ENCODE measurements around the gene CENPX. TPM values are rescaled to one million over a fixed set of nuclear protein-coding genes. Genes with fewer than 3 reads are reported as not detected.
A peak's percentile ranks its signal among the peaks of the same experiment; 100 is the strongest.

The CENPX gene
- total and polyA plus RNA-seq, 2 of the 13 experiments (the other 11 are each of a cell fraction or from before 2014, with no cell fraction given): 92.7 to 170 TPM

- CTCF ChIA-PET (ENCODE audit: low intra/inter-chr PET ratio, low total read pairs): interaction anchor here (6.8 kb wide), 1 partner anchor 58 kb away, joined by 181 read pairs; the partner anchor contains the start of gene NOTUM
- TF ChIP-seq CTCF (CRISPR knock-in tag; IDR thresholded peaks at IDR 0.05): peak; percentile 57
- 0 out of 2 replicates have a peak, but pooled peaks have one; percentile 55 for TF ChIP-seq STAT5B (CRISPR knock-in tag; IDR thresholded peaks at IDR 0.05)
- TF ChIP-seq PHF21A (CRISPR knock-in tag; IDR thresholded peaks at IDR 0.05): no peak
- TF ChIP-seq, protein P1, sequence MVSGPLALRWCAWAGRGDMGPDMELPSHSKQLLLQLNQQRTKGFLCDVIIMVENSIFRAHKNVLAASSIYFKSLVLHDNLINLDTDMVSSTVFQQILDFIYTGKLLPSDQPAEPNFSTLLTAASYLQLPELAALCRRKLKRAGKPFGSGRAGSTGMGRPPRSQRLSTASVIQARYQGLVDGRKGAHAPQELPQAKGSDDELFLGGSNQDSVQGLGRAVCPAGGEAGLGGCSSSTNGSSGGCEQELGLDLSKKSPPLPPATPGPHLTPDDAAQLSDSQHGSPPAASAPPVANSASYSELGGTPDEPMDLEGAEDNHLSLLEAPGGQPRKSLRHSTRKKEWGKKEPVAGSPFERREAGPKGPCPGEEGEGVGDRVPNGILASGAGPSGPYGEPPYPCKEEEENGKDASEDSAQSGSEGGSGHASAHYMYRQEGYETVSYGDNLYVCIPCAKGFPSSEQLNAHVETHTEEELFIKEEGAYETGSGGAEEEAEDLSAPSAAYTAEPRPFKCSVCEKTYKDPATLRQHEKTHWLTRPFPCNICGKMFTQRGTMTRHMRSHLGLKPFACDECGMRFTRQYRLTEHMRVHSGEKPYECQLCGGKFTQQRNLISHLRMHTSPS (CRISPR knock-in tag; IDR thresholded peaks at IDR 0.05; ENCODE audit: low read depth): peak; percentile 43; the same call in 1 of the 2 replicates
- no peak for TF ChIP-seq KMT2B (CRISPR knock-in tag; IDR thresholded peaks at IDR 0.05)
- TF ChIP-seq, protein P2, sequence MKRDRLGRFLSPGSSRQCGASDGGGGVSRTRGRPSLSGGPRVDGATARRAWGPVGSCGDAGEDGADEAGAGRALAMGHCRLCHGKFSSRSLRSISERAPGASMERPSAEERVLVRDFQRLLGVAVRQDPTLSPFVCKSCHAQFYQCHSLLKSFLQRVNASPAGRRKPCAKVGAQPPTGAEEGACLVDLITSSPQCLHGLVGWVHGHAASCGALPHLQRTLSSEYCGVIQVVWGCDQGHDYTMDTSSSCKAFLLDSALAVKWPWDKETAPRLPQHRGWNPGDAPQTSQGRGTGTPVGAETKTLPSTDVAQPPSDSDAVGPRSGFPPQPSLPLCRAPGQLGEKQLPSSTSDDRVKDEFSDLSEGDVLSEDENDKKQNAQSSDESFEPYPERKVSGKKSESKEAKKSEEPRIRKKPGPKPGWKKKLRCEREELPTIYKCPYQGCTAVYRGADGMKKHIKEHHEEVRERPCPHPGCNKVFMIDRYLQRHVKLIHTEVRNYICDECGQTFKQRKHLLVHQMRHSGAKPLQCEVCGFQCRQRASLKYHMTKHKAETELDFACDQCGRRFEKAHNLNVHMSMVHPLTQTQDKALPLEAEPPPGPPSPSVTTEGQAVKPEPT (CRISPR knock-in tag; IDR thresholded peaks at IDR 0.05; ENCODE audit: low read depth): no peak
- 0 out of 2 replicates have a peak, but pooled peaks have one; percentile 28 for TF ChIP-seq SMAD3 (CRISPR knock-in tag; IDR thresholded peaks at IDR 0.05)
- TF ChIP-seq ZNF441 (CRISPR knock-in tag; IDR thresholded peaks at IDR 0.05; ENCODE audit: borderline replicate concordance): no peak
- no peak for TF ChIP-seq ZNF615 (CRISPR knock-in tag; IDR thresholded peaks at IDR 0.05; ENCODE audit: borderline replicate concordance)
- no peak for TF ChIP-seq NR2C2 (CRISPR knock-in tag; IDR thresholded peaks at IDR 0.05; ENCODE audit: borderline replicate concordance)
- no peak for TF ChIP-seq MIXL1 (CRISPR knock-in tag; IDR thresholded peaks at IDR 0.05)
- TF ChIP-seq, protein P3, sequence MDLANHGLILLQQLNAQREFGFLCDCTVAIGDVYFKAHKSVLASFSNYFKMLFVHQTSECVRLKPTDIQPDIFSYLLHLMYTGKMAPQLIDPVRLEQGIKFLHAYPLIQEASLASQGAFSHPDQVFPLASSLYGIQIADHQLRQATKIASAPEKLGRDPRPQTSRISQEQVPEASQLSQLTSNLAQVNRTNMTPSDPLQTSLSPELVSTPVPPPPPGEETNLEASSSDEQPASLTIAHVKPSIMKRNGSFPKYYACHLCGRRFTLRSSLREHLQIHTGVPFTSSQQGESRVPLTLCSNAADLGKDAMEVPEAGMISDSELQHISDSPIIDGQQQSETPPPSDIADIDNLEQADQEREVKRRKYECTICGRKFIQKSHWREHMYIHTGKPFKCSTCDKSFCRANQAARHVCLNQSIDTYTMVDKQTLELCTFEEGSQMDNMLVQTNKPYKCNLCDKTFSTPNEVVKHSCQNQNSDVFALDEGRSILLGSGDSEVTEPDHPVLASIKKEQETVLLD (CRISPR knock-in tag; IDR thresholded peaks at IDR 0.05; ENCODE audit: low read depth): 0 out of 2 replicates have a peak, but pooled peaks have one; percentile 26
- TF ChIP-seq AGO1 (IDR thresholded peaks at IDR 0.05; ENCODE audit: low read depth, low read length, poor library complexity, severe bottlenecking): peak; percentile 37
- no peak for TF ChIP-seq HOXA7 (CRISPR knock-in tag; IDR thresholded peaks at IDR 0.05)
- peak; percentile 14; the same call in 1 of the 2 replicates for TF ChIP-seq GABPB1 (CRISPR knock-in tag; IDR thresholded peaks at IDR 0.05)
These were observed 4.3 kb downstream of the CENPX start for GRCh38 chr17:82018152-82018988.

More at GRCh38 chr17:82018152-82018988, 4.3 kb downstream of the CENPX start:
- H3K9ac ChIP-seq (ENCODE audit: insufficient read depth, low read depth, low read length): no peak overlapping the region
- H4K20me1 ChIP-seq (ENCODE audit: insufficient read depth, low read length): no peaks in the 10 kb centered on the region; the same call in 1 of the 2 replicates
- no peaks in the 10 kb centered on the region; a peak in 1 of 5 replicates for H3K27me3 ChIP-seq (ENCODE audit: control insufficient read depth in 1 of 2, insufficient read depth in 2 of 2, low read length in 2 of 2)
- DNase-seq (ENCODE audit: low spot score) (no peak), ATAC-seq (no peak), FAIRE-seq (peak; percentile 46)
- 95% methylated on average over 18 of the region's 19 CpGs for WGBS (ENCODE audit: low lambda C conversion rate)
- intact Hi-C loops (cut with micrococcal nuclease; ENCODE audit: unreplicated experiment) (no loop called here), in situ Hi-C loops (cut with HindIII; ENCODE audit: extremely low pct_ligation_motif_present, low pct_unique_long_range_greater_than_20kb) (no loop called here)
- no peak overlapping the region for H2AFZ ChIP-seq (ENCODE audit: low read length)
- H3K79me2 ChIP-seq (ENCODE audit: insufficient read depth, low read length): peaks cover 28% of the 10 kb centered on the region
- H3K4me1 ChIP-seq (ENCODE audit: insufficient read depth, low read length): peaks cover 86% of the 10 kb centered on the region
- POLR2A ChIA-PET: interaction anchor here (1.0 to 14.1 kb wide), 6 partner anchors 20 to 84 kb away, joined by 3 to 470 read pairs (median 11); partner anchors contain the start of gene NOTUM
- peaks cover 12% of the 10 kb centered on the region in 2 experiments; a peak in 3 of 5 replicates for H3K36me3 ChIP-seq (replicated peaks in 1 of 2; ENCODE audit: control insufficient read depth in 1 of 2, insufficient read depth in 2 of 2, low read length in 2 of 2)
- no peak overlapping the region for H3K4me3 ChIP-seq (replicated peaks in 1 of 3; ENCODE audit: insufficient read depth in 1 of 3, low read depth in 2 of 3, low read length in 3 of 3)
- no peaks in the 10 kb centered on the region for H3K9me3 ChIP-seq (ENCODE audit: low read length)
- BruUV-seq (replicated peaks): no TSS peak
- no peak overlapping the region for H3K4me2 ChIP-seq (ENCODE audit: low read depth, low read length)
- H3K27ac ChIP-seq (ENCODE audit: extremely low read length, insufficient read depth, low read length): peak overlapping the region; percentile 68

All from HepG2 (cell line).